ENCODE data around the gene CALML5.

DNA sequence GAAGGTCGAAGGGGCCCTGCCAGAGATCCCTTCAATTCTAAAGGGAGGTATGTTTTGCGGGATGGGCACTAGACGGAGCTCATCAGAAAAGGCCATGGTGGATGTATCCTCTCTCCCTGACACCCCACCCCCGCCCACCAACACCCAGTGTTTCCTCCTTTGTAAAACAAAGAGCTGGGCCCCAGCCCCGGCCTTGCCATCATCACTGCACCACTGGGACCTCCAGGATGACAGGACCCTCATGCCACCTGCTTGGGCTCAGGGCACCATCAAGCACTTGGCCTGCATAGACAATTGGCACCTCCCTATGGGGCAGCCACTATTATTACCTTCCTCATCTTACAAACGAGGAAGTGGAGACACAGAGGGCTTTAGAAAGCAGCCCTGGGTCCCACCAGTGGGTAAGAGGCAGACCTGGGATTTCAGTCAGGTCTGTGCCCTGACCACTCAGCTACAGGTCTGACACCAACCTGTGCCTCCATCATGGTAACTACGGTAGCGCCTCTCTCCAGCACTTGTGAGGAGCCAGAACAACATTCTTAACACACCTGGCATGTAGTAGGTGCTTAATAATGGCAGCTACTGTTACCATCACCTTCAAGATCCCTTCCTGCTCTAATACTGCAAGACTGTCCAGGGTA is 27.4 kb upstream of the CALML5 start:
- TF ChIP-seq, protein P1, sequence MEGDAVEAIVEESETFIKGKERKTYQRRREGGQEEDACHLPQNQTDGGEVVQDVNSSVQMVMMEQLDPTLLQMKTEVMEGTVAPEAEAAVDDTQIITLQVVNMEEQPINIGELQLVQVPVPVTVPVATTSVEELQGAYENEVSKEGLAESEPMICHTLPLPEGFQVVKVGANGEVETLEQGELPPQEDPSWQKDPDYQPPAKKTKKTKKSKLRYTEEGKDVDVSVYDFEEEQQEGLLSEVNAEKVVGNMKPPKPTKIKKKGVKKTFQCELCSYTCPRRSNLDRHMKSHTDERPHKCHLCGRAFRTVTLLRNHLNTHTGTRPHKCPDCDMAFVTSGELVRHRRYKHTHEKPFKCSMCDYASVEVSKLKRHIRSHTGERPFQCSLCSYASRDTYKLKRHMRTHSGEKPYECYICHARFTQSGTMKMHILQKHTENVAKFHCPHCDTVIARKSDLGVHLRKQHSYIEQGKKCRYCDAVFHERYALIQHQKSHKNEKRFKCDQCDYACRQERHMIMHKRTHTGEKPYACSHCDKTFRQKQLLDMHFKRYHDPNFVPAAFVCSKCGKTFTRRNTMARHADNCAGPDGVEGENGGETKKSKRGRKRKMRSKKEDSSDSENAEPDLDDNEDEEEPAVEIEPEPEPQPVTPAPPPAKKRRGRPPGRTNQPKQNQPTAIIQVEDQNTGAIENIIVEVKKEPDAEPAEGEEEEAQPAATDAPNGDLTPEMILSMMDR (IDR thresholded peaks at IDR 0.05), result no peak
- TF ChIP-seq POLR2AphosphoS5 (IDR thresholded peaks at IDR 0.05) (no peak), POLR2A (IDR thresholded peaks at IDR 0.05) (no peak)

Data from prostate gland (tissue), 2 donors.